IMR-90 (cell line): ENCODE data around the gene ZYG11B.

Experiments
- CEBPB ChIP-seq: IDR thresholded peaks from 2 replicates; pipeline ENCODE4 v1.6.1; 2012; ENCODE audit warnings: low read depth, low read length, improper control_type of control experiment
- CTCF ChIP-seq: conservative IDR thresholded peaks from 2 replicates; pipeline ENCODE4 v1.5.1; 2012; ENCODE audit warnings: mild to moderate bottlenecking, low read depth, low read length, improper control_type of control experiment
- FOS ChIP-seq: fragments of 150-350 bp; IDR thresholded peaks from 2 replicates; pipeline ENCODE4 v1.6.1; 2016; ENCODE audit warnings: low read depth, low read length
- NFE2L2 ChIP-seq: fragments of 150-350 bp; IDR thresholded peaks from 2 replicates; pipeline ENCODE4 v1.6.1; 2016; ENCODE audit warnings: low read depth, mild to moderate bottlenecking, low read length
- POLR2A ChIP-seq: IDR thresholded peaks from 2 replicates; pipeline ENCODE4 v1.6.1; 2012; ENCODE audit warnings: mild to moderate bottlenecking, low read depth, low read length
- RAD21 ChIP-seq: IDR thresholded peaks from 2 replicates; pipeline ENCODE4 v1.6.1; 2012; ENCODE audit warnings: low read length, improper control_type of control experiment
- RFX5 ChIP-seq: IDR thresholded peaks from 2 replicates; pipeline ENCODE4 v1.8.0; 2012; ENCODE audit warnings: low read depth, mild to moderate bottlenecking, low read length, moderate library complexity
- SMC3 ChIP-seq: fragments of 150-350 bp; IDR thresholded peaks from 2 replicates; pipeline ENCODE4 v1.6.1; 2016; ENCODE audit warnings: low read depth, mild to moderate bottlenecking, antibody characterized with exemption, low read length, moderate library complexity
- USF2 ChIP-seq: fragments of 150-350 bp; IDR thresholded peaks from 2 replicates; pipeline ENCODE4 v1.6.1; 2017; ENCODE audit warnings: mild to moderate bottlenecking, antibody characterized with exemption, low read length, low read depth

- TF ChIP-seq USF2 (no peak), CTCF (no peak), RAD21 (no peak), SMC3 (no peak), POLR2A (no peak), CEBPB (no peak), RFX5 (no peak), NFE2L2 (no peak), FOS (no peak)
These were observed 45.9 kb upstream of the ZYG11B start for GRCh38 chr1:52680353-52680752.
